GM12878 (cell line): ENCODE results near the gene ERC2.

Experiments used
- BCL11A ChIP-seq: IDR thresholded peaks from 2 replicates; pipeline ENCODE4 v1.6.1; 2011; ENCODE audit warnings: low read depth, low read length
- FOXM1 ChIP-seq: IDR thresholded peaks from 2 replicates; pipeline ENCODE4 v1.6.1; 2012; ENCODE audit warnings: low read depth, mild to moderate bottlenecking, inconsistent platforms, low read length, moderate library complexity
- MTA2 ChIP-seq: fragments of 450-650 bp; IDR thresholded peaks from 2 replicates; pipeline ENCODE4 v1.6.1; 2016; ENCODE audit warnings: low read depth, mild to moderate bottlenecking, moderate library complexity
- NFYA ChIP-seq: IDR thresholded peaks from 2 replicates; pipeline ENCODE4 v1.6.1; 2011; ENCODE audit warnings: low read depth, mild to moderate bottlenecking, low read length, improper control_type of control experiment, borderline replicate concordance
- POLR2A ChIP-seq: IDR thresholded peaks from 2 replicates; pipeline ENCODE4 v1.6.1; 2011; ENCODE audit warnings: low read depth, mild to moderate bottlenecking, low read length
- POLR2AphosphoS5 ChIP-seq: IDR thresholded peaks from 2 replicates; pipeline ENCODE4 v1.6.1; 2011; ENCODE audit warnings: mild to moderate bottlenecking, low read length, inconsistent platforms
- RFX5 ChIP-seq: IDR thresholded peaks from 2 replicates; pipeline ENCODE4 v1.6.1; 2011; ENCODE audit warnings: low read depth, low read length, improper control_type of control experiment
- ZBED1 ChIP-seq: IDR thresholded peaks from 2 replicates; pipeline ENCODE4 v1.6.1; 2016; ENCODE audit warnings: borderline replicate concordance
- TF ChIP-seq, protein P1 (sequence below), 3 experiments: IDR thresholded peaks in 2 of 3; conservative IDR thresholded peaks in 1 of 3; 2 replicates each; pipeline ENCODE4 v1.5.1; 2011; ENCODE audit warnings: low read depth in 3 of 3, low read length in 3 of 3, mild to moderate bottlenecking in 3 of 3, control low read depth in 2 of 3, moderate library complexity in 2 of 3, inconsistent platforms in 1 of 3, mixed read lengths in 1 of 3; ENCODE audit not compliant: control insufficient read depth in 2 of 3, insufficient read depth in 1 of 3; ENCODE audit errors: extremely low read depth in 1 of 3
- TF ChIP-seq, protein P2 (sequence below): IDR thresholded peaks from 2 replicates; pipeline ENCODE4 v1.6.1; 2012; ENCODE audit warnings: low read depth, low read length, improper control_type of control experiment
- TF ChIP-seq, protein P3 (sequence below): IDR thresholded peaks from 2 replicates; pipeline ENCODE4 v1.6.1; 2012; ENCODE audit warnings: low read depth, low read length, improper control_type of control experiment

DNA sequence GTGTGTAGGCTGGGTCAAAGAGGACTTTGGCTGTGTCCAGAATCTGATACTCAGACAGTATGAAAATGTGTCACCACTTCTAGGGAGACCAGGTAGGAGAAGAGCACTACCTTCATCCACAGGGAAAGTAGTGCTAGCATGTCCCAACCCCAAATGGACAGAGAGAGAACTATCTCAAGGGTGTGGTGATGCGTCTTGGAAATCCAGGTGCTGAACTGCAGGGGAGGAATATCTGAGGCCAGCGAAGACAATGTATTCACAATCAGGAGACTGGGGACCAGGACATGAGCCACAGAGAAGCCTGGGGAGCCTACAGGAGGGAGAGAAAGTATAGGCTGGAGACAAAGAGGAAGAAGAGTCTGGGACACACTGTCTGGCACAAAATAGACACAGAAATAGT lies 829.1 kb downstream of the ERC2 start:
- TF ChIP-seq RFX5 (no peak), POLR2A (no peak), NFYA (no peak), BCL11A (no peak), MTA2 (no peak), POLR2AphosphoS5 (no peak), ZBED1 (no peak), FOXM1 (no peak)
- TF ChIP-seq, protein P1, sequence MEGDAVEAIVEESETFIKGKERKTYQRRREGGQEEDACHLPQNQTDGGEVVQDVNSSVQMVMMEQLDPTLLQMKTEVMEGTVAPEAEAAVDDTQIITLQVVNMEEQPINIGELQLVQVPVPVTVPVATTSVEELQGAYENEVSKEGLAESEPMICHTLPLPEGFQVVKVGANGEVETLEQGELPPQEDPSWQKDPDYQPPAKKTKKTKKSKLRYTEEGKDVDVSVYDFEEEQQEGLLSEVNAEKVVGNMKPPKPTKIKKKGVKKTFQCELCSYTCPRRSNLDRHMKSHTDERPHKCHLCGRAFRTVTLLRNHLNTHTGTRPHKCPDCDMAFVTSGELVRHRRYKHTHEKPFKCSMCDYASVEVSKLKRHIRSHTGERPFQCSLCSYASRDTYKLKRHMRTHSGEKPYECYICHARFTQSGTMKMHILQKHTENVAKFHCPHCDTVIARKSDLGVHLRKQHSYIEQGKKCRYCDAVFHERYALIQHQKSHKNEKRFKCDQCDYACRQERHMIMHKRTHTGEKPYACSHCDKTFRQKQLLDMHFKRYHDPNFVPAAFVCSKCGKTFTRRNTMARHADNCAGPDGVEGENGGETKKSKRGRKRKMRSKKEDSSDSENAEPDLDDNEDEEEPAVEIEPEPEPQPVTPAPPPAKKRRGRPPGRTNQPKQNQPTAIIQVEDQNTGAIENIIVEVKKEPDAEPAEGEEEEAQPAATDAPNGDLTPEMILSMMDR (IDR thresholded peaks at IDR 0.05 in 2 of 3, conservative IDR thresholded peaks at IDR 0.05 in 1 of 3; ENCODE audit: control insufficient read depth in 2 of 3, extremely low read depth in 1 of 3, insufficient read depth in 1 of 3, low read depth in 3 of 3, low read length in 3 of 3), result no peak
- TF ChIP-seq, protein P2, sequence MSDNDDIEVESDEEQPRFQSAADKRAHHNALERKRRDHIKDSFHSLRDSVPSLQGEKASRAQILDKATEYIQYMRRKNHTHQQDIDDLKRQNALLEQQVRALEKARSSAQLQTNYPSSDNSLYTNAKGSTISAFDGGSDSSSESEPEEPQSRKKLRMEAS, result no peak
- TF ChIP-seq, protein P3, sequence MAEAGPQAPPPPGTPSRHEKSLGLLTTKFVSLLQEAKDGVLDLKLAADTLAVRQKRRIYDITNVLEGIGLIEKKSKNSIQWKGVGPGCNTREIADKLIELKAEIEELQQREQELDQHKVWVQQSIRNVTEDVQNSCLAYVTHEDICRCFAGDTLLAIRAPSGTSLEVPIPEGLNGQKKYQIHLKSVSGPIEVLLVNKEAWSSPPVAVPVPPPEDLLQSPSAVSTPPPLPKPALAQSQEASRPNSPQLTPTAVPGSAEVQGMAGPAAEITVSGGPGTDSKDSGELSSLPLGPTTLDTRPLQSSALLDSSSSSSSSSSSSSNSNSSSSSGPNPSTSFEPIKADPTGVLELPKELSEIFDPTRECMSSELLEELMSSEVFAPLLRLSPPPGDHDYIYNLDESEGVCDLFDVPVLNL, result no peak
